Measurements from ENCODE around the gene MGARP. TPM values are rescaled to one million over a fixed set of nuclear protein-coding genes. Genes with fewer than 3 reads are reported as not detected.

The MGARP gene
- total and polyA plus RNA-seq, 2 experiments from 2014 or later, result 2.4 to 4.1 TPM

DNA sequence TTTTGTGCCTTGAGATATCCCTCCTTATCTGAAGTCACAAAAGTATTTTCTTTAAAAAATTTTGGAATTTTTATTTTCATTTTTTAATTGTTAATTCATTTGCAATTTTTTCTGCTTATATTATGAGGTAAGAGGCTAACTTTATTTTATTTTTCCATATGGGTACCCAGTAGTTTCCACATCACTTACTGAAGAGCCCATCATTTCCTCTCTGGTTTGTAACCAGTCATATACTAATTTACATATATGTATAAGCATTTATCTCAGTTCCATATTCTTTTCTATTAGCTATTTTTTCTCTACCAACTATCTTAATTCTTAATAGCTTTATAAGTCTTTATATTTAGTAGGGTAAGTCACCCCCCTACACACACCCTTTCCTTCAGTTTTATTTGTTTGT, 27.0 kb downstream of the MGARP start (continued):
- TF ChIP-seq, protein P1, sequence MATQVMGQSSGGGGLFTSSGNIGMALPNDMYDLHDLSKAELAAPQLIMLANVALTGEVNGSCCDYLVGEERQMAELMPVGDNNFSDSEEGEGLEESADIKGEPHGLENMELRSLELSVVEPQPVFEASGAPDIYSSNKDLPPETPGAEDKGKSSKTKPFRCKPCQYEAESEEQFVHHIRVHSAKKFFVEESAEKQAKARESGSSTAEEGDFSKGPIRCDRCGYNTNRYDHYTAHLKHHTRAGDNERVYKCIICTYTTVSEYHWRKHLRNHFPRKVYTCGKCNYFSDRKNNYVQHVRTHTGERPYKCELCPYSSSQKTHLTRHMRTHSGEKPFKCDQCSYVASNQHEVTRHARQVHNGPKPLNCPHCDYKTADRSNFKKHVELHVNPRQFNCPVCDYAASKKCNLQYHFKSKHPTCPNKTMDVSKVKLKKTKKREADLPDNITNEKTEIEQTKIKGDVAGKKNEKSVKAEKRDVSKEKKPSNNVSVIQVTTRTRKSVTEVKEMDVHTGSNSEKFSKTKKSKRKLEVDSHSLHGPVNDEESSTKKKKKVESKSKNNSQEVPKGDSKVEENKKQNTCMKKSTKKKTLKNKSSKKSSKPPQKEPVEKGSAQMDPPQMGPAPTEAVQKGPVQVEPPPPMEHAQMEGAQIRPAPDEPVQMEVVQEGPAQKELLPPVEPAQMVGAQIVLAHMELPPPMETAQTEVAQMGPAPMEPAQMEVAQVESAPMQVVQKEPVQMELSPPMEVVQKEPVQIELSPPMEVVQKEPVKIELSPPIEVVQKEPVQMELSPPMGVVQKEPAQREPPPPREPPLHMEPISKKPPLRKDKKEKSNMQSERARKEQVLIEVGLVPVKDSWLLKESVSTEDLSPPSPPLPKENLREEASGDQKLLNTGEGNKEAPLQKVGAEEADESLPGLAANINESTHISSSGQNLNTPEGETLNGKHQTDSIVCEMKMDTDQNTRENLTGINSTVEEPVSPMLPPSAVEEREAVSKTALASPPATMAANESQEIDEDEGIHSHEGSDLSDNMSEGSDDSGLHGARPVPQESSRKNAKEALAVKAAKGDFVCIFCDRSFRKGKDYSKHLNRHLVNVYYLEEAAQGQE (IDR thresholded peaks at IDR 0.05; ENCODE audit: unreplicated experiment), result no peak
- TF ChIP-seq, protein P2, sequence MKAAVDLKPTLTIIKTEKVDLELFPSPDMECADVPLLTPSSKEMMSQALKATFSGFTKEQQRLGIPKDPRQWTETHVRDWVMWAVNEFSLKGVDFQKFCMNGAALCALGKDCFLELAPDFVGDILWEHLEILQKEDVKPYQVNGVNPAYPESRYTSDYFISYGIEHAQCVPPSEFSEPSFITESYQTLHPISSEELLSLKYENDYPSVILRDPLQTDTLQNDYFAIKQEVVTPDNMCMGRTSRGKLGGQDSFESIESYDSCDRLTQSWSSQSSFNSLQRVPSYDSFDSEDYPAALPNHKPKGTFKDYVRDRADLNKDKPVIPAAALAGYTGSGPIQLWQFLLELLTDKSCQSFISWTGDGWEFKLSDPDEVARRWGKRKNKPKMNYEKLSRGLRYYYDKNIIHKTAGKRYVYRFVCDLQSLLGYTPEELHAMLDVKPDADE (IDR thresholded peaks at IDR 0.05), result no peak
- no peak for TF ChIP-seq JUNB (IDR thresholded peaks at IDR 0.05; ENCODE audit: unreplicated experiment)
- TF ChIP-seq STAT1 (IDR thresholded peaks at IDR 0.05; ENCODE audit: unreplicated experiment), result no peak
- TF ChIP-seq NANOG (IDR thresholded peaks at IDR 0.05; ENCODE audit: borderline replicate concordance), result no peak
- TF ChIP-seq, protein P3, sequence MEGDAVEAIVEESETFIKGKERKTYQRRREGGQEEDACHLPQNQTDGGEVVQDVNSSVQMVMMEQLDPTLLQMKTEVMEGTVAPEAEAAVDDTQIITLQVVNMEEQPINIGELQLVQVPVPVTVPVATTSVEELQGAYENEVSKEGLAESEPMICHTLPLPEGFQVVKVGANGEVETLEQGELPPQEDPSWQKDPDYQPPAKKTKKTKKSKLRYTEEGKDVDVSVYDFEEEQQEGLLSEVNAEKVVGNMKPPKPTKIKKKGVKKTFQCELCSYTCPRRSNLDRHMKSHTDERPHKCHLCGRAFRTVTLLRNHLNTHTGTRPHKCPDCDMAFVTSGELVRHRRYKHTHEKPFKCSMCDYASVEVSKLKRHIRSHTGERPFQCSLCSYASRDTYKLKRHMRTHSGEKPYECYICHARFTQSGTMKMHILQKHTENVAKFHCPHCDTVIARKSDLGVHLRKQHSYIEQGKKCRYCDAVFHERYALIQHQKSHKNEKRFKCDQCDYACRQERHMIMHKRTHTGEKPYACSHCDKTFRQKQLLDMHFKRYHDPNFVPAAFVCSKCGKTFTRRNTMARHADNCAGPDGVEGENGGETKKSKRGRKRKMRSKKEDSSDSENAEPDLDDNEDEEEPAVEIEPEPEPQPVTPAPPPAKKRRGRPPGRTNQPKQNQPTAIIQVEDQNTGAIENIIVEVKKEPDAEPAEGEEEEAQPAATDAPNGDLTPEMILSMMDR (conservative IDR thresholded peaks at IDR 0.05; ENCODE audit: low read depth in 2 of 2), result no peak
- no peak for TF ChIP-seq ZNF331 (CRISPR knock-in tag; IDR thresholded peaks at IDR 0.05; ENCODE audit: low read depth)

DNA sequence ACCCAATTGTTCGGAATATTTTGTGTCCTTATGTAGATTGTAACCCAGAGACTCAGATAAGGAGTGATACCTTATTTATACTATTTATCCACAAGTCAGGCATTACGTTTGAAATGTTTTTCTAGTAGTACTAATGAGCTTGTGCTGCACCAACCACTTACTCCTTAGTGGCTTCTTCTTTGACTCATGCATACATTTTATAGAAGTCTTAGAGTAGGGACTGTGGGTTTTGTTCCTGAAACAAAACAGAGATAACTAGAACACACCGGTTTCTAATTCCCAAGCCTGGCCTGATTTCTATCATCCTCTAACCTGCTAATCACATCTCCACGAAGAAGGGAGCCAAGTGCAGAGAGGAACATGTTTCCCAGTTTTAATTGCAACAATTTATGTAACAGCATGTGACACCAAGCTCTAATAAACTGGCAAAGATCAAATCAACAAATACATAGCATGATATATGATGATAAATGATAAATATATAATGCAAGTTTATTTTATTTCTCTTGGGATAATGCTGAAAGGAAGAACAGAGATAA, 32.3 kb downstream of the MGARP start:
- Mint-ChIP-seq H3K4me1 (peaks cover under 1% of the 10 kb centered on the region; the same call in 1 of the 3 replicates), H3K27ac (no peak overlapping the region), H3K36me3 (ENCODE audit: low read depth) (no peaks in the 10 kb centered on the region), H3K4me3 (no peak overlapping the region), H3K27me3 (ENCODE audit: insufficient read depth, low read depth, poor library complexity) (peaks cover 1% of the 10 kb centered on the region), H3K9me3 (no peaks in the 10 kb centered on the region)
- Histone ChIP-seq H3K4me2 (no peak overlapping the region), H3K4me1 (ENCODE audit: insufficient read depth) (0 out of 2 replicates have a peak, but pooled peaks cover 6% of the 10 kb centered on the region), H3F3A (replicated peaks; ENCODE audit: low read depth) (no peaks in the 10 kb centered on the region), H2AFZ (peak overlapping the region; percentile 30; the same call in 1 of the 2 replicates), H3K9me2 (ENCODE audit: insufficient read depth) (no peaks in the 10 kb centered on the region), H3K79me2 (replicated peaks; ENCODE audit: insufficient read depth) (no peaks in the 10 kb centered on the region), H4K20me1 (replicated peaks; ENCODE audit: insufficient read depth) (no peaks in the 10 kb centered on the region), H3K36me3 (ENCODE audit: insufficient read depth) (no peaks in the 10 kb centered on the region), H3K27ac (ENCODE audit: low read depth) (no peak overlapping the region), H3K4me3 (no peak overlapping the region), H3K27me3 (ENCODE audit: insufficient read depth) (no peaks in the 10 kb centered on the region)
- ATAC-seq (no peak), DNase-seq (ENCODE audit: low spot score) (no peak)
- no peak for TF ChIP-seq EZH2 (IDR thresholded peaks at IDR 0.05; ENCODE audit: low read depth, unreplicated experiment)
- TF ChIP-seq, protein P4, sequence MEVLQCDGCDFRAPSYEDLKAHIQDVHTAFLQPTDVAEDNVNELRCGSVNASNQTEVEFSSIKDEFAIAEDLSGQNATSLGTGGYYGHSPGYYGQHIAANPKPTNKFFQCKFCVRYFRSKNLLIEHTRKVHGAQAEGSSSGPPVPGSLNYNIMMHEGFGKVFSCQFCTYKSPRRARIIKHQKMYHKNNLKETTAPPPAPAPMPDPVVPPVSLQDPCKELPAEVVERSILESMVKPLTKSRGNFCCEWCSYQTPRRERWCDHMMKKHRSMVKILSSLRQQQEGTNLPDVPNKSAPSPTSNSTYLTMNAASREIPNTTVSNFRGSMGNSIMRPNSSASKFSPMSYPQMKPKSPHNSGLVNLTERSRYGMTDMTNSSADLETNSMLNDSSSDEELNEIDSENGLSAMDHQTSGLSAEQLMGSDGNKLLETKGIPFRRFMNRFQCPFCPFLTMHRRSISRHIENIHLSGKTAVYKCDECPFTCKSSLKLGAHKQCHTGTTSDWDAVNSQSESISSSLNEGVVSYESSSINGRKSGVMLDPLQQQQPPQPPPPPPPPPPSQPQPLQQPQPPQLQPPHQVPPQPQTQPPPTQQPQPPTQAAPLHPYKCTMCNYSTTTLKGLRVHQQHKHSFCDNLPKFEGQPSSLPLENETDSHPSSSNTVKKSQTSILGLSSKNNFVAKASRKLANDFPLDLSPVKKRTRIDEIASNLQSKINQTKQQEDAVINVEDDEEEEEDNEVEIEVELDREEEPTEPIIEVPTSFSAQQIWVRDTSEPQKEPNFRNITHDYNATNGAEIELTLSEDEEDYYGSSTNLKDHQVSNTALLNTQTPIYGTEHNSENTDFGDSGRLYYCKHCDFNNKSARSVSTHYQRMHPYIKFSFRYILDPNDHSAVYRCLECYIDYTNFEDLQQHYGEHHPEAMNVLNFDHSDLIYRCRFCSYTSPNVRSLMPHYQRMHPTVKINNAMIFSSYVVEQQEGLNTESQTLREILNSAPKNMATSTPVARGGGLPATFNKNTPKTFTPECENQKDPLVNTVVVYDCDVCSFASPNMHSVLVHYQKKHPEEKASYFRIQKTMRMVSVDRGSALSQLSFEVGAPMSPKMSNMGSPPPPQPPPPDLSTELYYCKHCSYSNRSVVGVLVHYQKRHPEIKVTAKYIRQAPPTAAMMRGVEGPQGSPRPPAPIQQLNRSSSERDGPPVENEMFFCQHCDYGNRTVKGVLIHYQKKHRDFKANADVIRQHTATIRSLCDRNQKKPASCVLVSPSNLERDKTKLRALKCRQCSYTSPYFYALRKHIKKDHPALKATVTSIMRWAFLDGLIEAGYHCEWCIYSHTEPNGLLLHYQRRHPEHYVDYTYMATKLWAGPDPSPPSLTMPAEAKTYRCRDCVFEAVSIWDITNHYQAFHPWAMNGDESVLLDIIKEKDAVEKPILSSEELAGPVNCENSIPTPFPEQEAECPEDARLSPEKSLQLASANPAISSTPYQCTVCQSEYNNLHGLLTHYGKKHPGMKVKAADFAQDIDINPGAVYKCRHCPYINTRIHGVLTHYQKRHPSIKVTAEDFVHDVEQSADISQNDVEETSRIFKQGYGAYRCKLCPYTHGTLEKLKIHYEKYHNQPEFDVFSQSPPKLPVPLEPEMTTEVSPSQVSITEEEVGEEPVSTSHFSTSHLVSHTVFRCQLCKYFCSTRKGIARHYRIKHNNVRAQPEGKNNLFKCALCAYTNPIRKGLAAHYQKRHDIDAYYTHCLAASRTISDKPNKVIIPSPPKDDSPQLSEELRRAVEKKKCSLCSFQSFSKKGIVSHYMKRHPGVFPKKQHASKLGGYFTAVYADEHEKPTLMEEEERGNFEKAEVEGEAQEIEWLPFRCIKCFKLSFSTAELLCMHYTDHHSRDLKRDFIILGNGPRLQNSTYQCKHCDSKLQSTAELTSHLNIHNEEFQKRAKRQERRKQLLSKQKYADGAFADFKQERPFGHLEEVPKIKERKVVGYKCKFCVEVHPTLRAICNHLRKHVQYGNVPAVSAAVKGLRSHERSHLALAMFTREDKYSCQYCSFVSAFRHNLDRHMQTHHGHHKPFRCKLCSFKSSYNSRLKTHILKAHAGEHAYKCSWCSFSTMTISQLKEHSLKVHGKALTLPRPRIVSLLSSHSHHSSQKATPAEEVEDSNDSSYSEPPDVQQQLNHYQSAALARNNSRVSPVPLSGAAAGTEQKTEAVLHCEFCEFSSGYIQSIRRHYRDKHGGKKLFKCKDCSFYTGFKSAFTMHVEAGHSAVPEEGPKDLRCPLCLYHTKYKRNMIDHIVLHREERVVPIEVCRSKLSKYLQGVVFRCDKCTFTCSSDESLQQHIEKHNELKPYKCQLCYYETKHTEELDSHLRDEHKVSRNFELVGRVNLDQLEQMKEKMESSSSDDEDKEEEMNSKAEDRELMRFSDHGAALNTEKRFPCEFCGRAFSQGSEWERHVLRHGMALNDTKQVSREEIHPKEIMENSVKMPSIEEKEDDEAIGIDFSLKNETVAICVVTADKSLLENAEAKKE (CRISPR knock-in tag; IDR thresholded peaks at IDR 0.05), result no peak
